GM21529 (cell line): ENCODE measurements around the gene SELENOI.

Source experiments
- ATAC-seq: cut with Tn5 transposase; IDR thresholded peaks from one replicate; pipeline ENCODE4 v1.9.1; 2021; ENCODE audit not compliant: unreplicated experiment

Gene SELENOI

DNA sequence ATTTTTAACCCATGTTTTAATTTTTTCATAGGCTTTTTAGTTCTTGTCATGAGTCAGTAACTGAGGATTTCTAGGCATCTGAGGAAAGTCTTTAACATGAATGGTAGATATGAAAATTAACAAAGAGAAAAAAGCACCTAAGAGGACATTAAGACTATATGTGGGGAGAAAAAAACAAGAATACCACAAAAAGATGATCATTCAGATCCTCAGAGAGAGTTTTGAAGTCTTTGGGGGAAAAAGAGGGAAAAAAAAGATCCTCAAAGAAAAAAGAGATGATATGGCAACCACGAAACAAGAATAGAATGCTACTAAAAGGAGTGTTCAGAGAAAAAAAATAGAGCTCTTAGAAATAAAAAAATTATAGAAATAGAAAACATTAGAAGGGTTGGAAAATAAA, 63.8 kb downstream of the SELENOI start:
- no peak for ATAC-seq

DNA sequence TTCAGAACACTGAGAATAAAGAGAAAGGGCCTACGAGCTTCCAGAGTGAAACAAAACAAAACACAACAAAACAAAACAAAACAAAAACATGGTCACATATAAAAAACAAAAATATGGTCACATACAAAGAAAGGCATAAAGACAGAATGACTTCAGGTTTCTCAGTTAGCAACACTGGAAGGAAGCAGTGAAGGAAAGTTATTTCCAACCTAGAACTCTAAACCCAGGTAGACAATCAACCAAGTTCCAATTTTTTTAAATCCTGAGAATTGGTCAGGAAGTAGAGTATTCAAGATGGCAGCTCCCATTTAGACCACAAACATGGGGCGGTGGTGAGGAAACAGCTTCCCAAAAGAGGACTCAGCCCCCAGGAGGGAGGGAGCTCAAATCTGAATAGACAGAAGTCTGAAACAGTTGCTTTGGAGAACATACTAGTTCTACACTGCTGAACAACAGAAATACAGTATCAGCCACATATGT, 64.9 kb downstream of the SELENOI start:
- ATAC-seq: no peak

DNA sequence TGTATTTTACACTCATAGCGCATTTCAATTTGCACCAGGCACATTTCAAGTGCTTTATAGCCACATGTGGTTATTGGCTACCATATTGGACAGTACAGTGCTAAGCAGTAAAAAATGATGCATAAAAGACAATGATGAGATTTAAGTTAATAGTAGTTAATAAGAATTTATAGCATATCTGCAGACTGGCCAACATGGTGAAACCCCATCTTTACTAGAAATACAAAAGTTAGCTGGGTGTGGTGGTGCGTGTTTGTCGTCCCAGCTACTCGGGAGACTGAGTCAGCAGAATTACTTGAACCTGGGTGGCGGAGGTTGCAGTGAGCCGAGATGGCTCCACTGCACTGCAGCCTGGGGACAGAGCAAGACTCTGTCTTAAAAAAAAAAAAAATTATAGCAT, 65.5 kb downstream of the SELENOI start:
- no peak for ATAC-seq

DNA sequence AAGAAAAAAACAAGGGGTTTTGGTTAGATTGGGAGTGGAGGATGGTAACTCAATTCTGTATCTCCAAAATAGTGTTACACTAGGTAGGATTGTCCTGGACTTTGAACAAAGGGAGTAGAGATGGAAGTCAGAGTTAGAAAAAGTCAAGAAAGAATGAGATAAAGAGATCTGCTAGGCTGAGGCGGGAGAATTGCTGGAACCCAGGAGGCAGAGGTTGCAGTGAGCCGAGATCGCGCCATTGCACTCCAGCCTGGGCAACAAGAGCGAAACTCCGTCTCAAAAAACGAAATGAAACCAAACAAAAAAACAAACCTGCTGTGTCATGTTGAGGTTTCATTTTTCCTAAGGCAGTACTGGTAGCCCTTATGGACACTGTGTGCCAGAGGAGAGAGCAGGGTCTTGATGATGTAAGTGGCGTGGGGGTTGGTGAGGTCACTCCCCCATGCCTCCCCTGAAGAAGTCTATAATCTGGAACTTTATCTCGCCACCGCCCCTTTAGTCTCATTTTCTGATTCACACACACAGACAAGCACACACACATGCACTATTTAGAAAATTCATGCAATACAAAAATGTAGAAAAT, 66.2 kb downstream of the SELENOI start:
- no peak for ATAC-seq

DNA sequence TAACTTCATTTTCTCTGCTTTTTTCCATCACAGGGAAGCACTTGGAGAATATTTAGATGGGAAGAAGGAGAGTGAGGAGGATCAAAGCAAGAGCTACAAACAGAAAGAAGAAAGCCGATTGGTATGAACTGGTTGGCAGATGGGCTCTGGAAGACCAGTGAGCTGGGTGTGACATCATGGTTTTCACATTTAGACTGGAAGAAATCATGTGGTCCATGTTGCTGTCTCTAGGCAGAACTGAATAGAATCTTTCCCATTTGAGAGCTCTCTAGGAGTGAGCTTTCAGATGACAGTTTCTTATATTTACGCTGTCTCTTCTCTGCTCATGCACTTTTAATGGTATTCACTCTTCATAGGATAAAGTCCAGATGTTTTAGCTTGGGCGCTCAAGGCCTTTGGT, 68.4 kb downstream of the SELENOI start:
- no peak for ATAC-seq

DNA sequence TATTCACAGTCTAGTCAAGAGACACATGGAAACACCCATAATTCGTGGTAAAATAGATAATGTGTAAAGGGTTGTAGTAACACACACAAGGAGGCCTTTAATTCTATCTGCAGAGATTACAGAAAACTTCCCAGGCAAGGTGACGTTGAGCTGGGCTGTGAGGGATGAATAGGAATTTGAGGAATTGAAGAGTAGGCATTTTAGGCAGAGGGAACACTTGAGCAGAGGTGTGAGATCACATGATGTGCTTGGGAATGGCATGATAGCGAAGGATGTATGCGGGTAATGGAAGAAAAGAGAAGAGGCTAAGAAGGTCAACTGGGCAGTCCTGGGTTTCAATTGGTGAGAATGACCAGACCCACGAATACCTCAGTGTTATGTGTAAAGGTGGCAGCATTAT, 76.0 kb downstream of the SELENOI start:
- no peak for ATAC-seq

DNA sequence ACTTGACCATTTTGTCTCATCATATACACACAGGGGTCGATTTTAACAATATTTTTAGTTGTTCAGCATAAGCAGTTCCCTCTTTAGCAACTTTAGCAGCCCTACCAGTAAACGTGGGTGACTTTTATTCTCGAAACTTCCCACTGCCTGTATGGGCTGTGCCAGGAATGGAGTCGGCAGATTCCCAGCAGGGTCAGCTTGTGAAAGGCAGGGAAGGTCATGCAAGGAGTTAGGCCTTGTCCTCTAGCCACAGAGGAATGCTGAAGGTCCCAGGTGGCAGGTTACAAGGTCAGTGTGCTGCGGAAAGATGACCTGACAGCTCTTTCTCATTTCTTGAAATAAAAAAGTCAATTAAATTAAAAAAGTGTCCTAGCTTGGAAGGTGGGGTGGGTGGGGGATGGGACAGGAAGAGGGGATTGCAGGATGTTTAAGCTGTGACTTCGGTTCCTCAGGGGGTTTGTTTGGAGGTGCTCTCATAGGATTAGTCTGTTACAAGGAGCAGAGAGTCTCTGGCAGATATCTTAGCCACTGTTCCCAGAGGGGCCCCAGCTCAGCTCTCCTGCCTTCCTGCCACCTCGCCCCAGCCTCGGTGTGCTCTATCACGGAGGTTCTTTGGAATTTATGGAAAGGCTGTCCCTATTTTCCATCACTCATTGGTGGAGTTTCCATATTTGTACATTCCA, 77.1 kb downstream of the SELENOI start:
- ATAC-seq: no peak

DNA sequence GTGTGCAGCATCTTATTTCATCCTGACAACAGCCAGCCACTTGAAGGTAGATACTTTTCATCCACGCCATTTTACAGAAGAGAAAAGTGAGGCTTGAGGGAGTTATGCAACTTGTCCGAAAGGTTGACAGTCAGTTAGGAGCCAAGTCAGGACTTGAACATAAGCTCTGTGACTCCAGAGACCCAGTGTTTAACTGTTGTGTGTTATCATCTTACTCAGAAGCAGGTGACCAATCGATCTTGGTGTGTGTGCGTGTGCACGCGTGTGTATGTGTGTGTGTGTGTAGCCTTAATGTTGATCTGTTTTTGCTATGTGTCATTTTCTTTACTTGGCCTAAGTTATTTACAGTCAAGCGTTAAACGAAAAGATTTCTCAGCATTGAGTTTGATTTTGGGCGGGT, 77.8 kb downstream of the SELENOI start:
- no peak for ATAC-seq

DNA sequence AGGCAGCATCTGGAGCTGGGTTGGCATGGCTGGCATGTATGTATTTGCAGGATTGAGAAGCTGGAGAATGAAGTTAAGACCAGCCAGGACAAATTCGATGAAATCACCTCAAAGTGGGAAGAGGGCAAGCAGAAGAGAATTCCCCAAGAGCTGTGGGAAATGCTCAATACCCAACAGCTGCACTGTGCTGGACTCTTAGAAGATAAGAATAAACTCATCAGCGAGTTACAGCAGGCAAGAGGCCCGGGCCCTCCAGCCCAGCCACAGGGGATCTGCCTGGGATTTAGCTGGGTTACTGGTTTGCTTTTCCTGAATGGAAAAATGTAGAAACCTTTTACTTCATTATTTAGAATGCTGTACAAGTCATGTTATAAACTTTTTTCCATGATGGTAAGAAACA, 78.3 kb downstream of the SELENOI start:
- ATAC-seq: no peak

DNA sequence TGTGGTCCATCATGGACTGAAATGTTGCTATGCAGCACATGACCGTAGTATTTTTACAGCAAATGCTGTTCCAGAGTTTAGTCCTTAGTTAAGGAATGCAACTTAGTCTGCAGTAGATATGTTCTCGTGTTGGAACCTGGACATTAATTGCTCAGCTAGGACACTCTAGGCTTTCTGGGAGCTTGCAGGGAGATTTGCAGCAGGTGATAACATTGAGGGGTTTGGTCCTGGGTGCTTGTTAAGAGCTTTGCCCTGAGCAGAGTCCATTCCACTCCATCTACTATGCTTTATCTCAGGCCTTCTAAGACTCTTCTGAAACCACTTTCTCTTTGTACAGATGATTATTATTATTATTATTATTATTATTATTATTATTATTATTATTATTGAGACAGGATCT, 82.9 kb downstream of the SELENOI start:
- no peak for ATAC-seq

DNA sequence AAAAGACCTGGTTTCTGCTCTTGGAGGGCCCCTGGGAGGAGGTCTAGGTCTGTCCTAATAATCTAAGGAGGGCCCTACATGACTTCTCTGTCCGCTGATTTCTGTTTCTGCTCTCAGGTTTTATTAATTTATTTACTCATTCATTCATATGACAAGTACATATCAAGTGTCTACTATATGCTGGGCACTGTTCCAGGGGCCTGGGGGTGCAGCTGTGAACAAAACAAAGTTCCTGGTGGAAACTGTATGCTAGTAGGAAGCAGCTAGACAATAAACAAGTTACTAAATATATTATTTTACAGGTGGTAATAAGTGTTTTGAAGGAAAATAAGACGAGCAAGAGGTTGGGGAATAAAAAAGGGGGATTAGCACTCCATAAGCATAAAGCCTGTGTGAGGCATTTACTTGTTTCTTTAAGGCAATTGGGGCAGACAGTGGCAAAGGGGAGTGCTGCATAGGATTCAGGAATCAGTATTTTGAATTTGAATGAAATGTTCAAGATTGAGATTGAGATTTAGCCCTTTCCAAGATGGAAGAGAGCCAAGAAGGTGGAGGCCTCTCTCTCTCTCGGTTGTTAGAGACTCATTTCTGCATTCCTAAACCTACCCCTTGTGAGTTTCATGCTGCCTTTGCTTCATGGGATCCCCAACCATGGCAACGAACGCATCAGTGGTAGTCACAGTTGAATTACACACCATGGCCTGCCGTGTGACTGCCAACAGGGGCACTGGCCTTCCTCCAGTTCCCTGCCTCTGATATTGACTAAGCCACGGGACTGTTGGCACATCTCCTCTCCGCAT, 84.0 kb downstream of the SELENOI start:
- no peak for ATAC-seq

DNA sequence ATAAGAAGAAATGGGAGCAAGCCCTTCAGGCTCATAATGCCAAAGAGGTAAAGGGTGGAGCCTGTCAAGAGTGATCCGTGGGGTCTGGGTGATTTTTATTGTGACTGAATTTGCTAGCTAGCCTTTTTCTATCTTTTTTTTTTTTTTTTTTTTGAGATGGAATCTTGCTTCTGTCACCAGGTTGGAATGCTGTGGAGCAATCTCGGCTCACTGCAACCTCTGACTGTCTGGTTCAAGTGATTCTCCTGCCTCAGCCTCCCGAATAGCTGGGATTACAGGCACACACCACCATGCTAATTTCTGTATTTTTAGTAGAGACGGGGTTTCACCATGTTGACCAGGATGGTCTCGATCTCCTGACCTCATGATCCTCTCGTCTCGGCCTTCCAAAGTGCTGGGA, 84.9 kb downstream of the SELENOI start:
- no peak for ATAC-seq

DNA sequence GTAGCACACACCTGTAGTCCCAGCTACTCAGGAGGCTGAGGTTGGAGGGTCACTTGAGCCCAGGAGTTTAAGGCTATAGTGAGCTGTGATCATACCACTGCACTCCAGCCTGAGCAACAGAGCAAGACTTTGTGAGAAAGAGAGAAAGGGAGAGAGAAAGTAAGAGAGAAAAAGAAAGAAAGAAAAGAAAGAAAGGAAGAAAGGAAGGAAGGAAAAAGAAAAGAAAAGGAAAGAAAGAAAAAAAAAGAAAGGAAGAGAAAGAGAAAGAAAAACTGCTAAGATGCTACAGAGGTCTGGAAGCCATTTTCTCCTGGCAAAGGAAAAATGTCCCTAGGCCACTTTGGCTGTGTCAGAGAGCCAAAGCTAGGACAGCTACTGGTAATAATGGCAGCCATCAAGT, 86.4 kb downstream of the SELENOI start:
- ATAC-seq: no peak

DNA sequence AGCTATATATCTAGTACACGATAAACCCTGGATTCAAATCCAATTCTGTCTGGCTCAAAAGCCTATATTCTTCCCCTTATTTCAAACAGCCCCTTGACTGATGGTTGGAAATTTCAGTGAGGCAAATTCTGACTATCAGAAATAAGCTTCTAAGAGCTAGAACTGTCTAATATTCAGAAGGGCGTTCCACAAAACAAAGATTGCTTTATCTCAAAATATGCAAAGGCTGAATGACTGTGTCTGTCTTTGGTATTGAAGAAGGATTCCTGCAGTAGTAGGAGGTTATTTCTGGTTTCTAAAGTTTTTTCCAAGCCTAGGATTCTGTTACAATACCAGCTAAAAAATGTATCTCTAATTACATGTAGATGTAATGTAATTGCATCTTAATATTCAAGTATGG, 86.9 kb downstream of the SELENOI start:
- no peak for ATAC-seq

DNA sequence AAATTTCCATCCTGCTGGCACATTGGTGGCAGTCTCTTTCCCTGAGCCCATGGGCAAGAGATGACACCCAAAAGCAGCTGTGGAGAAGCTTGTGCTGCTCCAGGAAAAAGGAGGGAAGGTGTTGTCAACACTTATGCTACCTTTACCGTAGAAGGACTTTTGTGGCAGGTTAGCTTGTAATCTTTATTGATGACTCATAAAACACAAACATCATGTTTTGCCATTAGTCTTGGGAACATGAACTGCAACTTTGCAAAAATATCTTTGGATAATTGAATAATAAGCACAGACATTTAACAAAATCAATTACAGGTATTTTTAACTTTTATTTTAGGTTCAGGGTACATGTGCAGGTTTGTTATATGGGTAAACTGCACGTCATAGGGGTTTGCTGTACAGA, 89.2 kb downstream of the SELENOI start:
- no peak for ATAC-seq

DNA sequence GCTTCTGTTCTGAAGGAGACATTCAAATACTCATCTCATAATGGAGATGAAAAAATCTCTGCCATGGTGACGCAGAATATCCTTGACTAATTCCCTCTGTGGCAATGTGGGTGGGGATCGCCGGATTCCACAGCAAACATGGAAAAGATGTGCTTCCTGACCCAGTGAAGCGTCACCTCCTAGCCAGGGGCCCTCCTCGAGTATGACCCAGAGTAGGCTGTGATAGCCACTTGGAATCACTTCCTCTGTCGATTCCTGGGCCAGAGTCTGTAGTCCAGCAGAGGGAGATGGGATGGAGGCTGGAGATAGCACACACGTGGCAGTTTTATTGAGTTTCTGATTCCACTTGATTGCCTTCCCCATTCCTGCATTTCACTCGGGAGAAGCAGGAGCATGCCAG, 92.6 kb downstream of the SELENOI start:
- no peak for ATAC-seq

DNA sequence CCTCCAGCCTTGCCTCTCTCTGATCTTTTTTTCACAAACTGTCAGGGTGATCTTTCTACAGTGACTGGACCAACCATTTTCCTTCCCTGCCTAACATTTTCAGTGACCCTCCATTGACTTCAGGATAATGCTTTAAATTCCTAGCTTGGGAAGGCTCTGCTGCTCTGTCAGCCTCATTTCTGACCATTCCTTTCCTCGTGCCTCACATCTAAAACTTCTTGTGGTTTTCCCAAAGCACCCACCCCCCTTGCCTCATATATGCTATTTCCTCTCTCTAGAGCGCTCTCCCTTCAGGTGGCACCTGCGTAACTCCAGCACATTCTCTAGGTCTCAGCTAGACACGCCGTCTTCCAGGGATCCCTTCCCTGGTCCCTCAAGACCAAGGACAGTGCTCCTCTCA, 93.0 kb downstream of the SELENOI start:
- no peak for ATAC-seq

DNA sequence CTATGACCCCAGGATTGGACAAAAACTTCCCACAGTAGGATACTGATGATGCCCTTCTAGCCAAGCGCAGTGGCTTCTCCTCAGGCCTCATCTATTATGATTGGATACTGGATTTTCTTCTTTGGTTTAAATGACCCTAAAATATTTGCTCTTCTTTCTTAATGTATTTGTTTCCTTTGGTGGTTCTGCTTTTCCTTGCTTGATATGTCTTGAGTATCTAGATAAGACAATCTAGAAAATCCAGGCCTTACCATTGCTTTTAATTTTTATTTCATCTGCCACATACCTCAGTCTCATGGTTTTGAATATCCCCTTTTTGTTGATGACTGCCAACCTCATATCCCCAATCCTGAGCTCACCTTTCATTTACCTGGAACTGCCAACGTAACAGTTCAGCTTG, 96.4 kb downstream of the SELENOI start:
- no peak for ATAC-seq

DNA sequence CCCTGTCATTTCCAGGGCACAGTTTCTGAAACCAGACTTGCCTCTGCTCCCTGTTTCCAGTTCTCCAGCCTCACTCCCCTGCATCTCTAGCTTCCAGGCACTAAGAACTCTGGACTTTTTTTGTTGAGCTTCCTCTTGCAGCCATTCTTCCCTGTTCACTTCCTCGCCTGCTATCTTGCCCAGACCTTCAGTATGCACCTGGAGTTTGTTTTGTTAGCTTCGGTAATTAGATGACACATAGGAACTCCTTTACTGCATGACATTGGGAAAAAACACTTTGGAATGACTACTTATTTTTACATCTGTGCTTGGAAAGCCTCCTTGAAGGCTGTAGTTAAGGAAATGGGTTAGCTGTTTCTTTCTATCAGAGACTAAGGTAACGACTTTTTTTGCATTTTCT, 96.8 kb downstream of the SELENOI start:
- no peak for ATAC-seq

DNA sequence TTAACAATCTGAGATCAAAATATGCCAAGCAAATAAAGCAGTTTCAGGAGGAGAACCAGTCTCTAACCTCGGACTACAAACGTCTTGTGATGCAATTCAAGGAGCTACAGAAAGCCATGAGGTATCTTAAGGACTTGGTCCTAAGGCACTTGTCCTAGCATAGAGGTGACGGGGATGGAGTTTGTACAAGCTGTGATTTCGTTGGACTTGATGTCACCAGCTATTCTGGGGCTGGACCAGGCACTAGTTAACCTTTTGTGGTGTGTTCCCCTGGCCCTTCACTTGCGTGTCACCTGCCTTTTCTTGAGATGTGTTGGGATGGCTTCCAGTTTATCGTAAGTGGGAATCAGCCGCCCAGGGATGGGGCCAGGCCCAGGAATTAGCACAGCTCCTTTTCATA, 98.3 kb downstream of the SELENOI start:
- no peak for ATAC-seq
